SK-N-SH (cell line): ENCODE results near the gene ARHGAP10.

ENCODE experiments used
- CHD2 ChIP-seq: fragments of 150-350 bp; IDR thresholded peaks from 2 replicates; pipeline ENCODE4 v1.6.1; 2018; ENCODE audit warnings: low read length; ENCODE audit not compliant: partially characterized antibody
- EP300 ChIP-seq, 2 experiments: IDR thresholded peaks; 2 replicates each; pipeline versions ENCODE4 v1.4.0 to v1.6.1; 2012; ENCODE audit warnings: borderline replicate concordance in 1 of 2, low read depth in 1 of 2, low read length in 1 of 2
- EZH2phosphoT487 ChIP-seq: fragments of 200-600 bp; sonication (generic); IDR thresholded peaks from 2 replicates; pipeline ENCODE4 v1.6.1; 2017; ENCODE audit warnings: low read depth, mixed run types, mild to moderate bottlenecking, antibody characterized with exemption, moderate library complexity, borderline replicate concordance
- FOXM1 ChIP-seq: IDR thresholded peaks from 2 replicates; pipeline ENCODE4 v1.4.0; 2012; ENCODE audit warnings: low read depth, mild to moderate bottlenecking
- GABPA ChIP-seq: IDR thresholded peaks from 2 replicates; pipeline ENCODE4 v1.4.0; 2012; ENCODE audit warnings: low read depth, mild to moderate bottlenecking
- POLR2AphosphoS5 ChIP-seq: IDR thresholded peaks from 2 replicates; pipeline ENCODE4 v1.6.1; 2012; ENCODE audit warnings: low read depth, low read length
- RAD21 ChIP-seq: IDR thresholded peaks from 2 replicates; pipeline ENCODE4 v1.6.1; 2012; ENCODE audit warnings: mild to moderate bottlenecking, low read length
- SIN3A ChIP-seq: IDR thresholded peaks from 2 replicates; pipeline ENCODE4 v1.6.1; 2012; ENCODE audit warnings: low read depth, mild to moderate bottlenecking, low read length, moderate library complexity, borderline replicate concordance
- SMC3 ChIP-seq: IDR thresholded peaks from 2 replicates; pipeline ENCODE4 v1.6.1; 2012; ENCODE audit warnings: low read depth, low read length, improper control_type of control experiment
- YY1 ChIP-seq: IDR thresholded peaks from 2 replicates; pipeline ENCODE4 v1.4.0; 2012; ENCODE audit warnings: low read depth, mild to moderate bottlenecking
- TF ChIP-seq, protein P1 (sequence below): fragments of 200-600 bp; sonication (generic); IDR thresholded peaks from 2 replicates; pipeline ENCODE4 v1.6.1; 2017; ENCODE audit warnings: antibody characterized with exemption, mild to moderate bottlenecking, moderate library complexity
- TF ChIP-seq, protein P2 (sequence below): IDR thresholded peaks from 2 replicates; pipeline ENCODE4 v1.4.0; 2012; ENCODE audit warnings: low read depth, borderline replicate concordance

GRCh38 chr4:147964266-147964880, 232.5 kb downstream of the ARHGAP10 start:
- TF ChIP-seq, protein P1, sequence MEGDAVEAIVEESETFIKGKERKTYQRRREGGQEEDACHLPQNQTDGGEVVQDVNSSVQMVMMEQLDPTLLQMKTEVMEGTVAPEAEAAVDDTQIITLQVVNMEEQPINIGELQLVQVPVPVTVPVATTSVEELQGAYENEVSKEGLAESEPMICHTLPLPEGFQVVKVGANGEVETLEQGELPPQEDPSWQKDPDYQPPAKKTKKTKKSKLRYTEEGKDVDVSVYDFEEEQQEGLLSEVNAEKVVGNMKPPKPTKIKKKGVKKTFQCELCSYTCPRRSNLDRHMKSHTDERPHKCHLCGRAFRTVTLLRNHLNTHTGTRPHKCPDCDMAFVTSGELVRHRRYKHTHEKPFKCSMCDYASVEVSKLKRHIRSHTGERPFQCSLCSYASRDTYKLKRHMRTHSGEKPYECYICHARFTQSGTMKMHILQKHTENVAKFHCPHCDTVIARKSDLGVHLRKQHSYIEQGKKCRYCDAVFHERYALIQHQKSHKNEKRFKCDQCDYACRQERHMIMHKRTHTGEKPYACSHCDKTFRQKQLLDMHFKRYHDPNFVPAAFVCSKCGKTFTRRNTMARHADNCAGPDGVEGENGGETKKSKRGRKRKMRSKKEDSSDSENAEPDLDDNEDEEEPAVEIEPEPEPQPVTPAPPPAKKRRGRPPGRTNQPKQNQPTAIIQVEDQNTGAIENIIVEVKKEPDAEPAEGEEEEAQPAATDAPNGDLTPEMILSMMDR = no peak
- TF ChIP-seq SMC3 = no peak
- TF ChIP-seq, protein P2, sequence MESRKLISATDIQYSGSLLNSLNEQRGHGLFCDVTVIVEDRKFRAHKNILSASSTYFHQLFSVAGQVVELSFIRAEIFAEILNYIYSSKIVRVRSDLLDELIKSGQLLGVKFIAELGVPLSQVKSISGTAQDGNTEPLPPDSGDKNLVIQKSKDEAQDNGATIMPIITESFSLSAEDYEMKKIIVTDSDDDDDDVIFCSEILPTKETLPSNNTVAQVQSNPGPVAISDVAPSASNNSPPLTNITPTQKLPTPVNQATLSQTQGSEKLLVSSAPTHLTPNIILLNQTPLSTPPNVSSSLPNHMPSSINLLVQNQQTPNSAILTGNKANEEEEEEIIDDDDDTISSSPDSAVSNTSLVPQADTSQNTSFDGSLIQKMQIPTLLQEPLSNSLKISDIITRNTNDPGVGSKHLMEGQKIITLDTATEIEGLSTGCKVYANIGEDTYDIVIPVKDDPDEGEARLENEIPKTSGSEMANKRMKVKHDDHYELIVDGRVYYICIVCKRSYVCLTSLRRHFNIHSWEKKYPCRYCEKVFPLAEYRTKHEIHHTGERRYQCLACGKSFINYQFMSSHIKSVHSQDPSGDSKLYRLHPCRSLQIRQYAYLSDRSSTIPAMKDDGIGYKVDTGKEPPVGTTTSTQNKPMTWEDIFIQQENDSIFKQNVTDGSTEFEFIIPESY = no peak
- TF ChIP-seq FOXM1 = no peak
- TF ChIP-seq YY1 = no peak
- TF ChIP-seq EP300 (IDR thresholded peaks at IDR 0.05; ENCODE audit: borderline replicate concordance in 1 of 2, low read depth in 1 of 2, low read length in 1 of 2) = no peak
- no peak for TF ChIP-seq GABPA
- TF ChIP-seq POLR2AphosphoS5 = no peak
- TF ChIP-seq EZH2phosphoT487 = no peak
- TF ChIP-seq RAD21 = no peak
- no peak for TF ChIP-seq CHD2
- TF ChIP-seq SIN3A = no peak
